ENCODE data around the gene DGUOK.

- TF ChIP-seq CTCF (IDR thresholded peaks at IDR 0.05) = no peak
- TF ChIP-seq POLR2A (IDR thresholded peaks at IDR 0.05) = no peak
Observed at GRCh38 chr2:73896362-73897239, 30.1 kb upstream of the DGUOK start.
